LNCAP (cell line): ENCODE results near the gene ACAP2.

Experiments
- TF ChIP-seq, protein P1 (sequence below): fragments of 450-650 bp; IDR thresholded peaks from 2 replicates; pipeline ENCODE4 v1.5.1; 2017; ENCODE audit warnings: mild to moderate bottlenecking

ACAP2 gene

DNA sequence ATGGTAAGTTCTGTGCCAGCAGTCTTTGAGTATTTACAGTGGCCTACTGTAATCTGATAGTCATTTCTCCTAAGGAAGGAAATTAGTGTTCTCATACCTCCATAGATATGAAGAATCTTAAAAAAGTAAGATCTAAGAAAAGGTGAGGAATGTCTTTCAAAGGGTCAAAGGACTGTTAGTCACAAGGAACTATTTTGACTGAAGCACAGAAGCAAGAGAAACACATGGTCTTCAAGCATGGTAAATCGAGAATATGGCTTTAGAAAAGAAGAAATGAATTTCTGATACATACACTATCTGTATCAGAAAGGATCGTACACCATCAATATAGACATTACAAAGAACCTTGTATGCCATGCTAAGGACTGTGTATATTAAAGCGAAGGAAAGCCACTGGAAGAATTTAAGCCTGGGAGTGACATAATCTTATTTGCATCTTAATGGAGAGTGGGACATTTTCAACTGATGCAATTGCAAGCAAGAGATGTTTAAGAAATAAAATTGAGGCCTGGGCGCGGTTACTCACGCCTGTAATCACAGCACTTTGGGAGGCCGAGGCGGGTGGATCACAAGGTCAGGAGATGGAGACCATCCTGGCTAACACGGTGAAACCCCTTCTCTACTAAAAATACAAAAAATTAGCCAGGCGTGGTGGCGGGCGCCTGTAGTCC, 5.5 kb upstream of the ACAP2 start:
- TF ChIP-seq, protein P1, sequence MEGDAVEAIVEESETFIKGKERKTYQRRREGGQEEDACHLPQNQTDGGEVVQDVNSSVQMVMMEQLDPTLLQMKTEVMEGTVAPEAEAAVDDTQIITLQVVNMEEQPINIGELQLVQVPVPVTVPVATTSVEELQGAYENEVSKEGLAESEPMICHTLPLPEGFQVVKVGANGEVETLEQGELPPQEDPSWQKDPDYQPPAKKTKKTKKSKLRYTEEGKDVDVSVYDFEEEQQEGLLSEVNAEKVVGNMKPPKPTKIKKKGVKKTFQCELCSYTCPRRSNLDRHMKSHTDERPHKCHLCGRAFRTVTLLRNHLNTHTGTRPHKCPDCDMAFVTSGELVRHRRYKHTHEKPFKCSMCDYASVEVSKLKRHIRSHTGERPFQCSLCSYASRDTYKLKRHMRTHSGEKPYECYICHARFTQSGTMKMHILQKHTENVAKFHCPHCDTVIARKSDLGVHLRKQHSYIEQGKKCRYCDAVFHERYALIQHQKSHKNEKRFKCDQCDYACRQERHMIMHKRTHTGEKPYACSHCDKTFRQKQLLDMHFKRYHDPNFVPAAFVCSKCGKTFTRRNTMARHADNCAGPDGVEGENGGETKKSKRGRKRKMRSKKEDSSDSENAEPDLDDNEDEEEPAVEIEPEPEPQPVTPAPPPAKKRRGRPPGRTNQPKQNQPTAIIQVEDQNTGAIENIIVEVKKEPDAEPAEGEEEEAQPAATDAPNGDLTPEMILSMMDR, result no peak

DNA sequence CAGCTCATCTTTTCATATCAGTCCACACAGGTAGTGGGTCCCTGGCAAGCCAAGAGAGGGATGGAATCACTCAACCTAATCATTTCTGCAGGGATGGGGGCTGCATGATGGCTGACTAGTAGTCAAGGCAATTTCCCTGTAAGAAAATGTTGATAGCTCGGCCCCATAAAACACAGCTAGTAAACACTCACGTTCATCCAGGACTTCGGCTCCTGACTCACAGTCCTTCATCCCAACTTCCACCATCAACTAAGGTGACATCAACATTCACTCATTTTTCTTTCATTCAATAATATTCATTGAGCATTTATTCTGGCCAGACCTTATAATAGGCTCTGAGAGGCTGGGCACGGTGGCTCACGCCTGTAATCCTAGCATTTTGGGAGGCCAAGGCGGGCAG, 4.4 kb upstream of the ACAP2 start:
- TF ChIP-seq, protein P1, result no peak

DNA sequence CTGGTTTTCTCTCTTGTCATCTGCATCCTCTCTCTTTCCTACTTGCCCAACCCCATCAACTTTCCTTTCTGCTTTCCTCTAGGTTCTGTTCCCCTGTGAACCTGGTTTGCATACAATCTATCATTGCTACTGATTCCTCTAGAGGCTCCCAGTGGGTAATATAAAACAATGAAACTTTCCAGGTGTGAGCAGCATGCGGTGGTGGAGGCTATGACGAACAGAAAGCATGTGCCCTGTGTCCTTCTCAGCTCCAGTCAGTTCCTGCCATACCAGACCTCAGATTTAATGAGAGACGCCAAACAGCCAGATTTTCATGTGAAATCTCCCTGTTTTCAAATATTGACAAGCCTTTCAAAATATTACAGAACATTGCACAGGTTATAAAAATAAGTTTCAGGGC, 3.5 kb upstream of the ACAP2 start:
- TF ChIP-seq, protein P1, result no peak

DNA sequence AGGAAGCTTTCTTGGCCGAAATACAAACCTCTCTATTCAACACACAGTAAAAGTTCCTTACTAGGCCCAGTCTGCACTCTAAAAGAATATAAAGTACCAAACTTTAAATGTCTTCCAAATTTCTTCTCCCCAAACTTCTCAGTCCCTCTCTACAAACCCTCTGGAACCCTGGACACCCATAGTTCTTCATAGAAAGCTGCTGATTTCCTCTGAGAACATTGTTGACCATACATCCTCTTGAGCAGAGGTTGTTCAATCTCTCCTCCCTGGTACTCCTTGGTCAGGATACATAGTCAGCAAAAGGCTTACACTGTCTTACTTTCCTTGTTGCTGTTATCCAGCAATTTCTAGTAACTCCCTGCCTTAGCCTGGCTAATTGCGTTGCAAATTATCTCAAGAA, 3.1 kb upstream of the ACAP2 start:
- TF ChIP-seq, protein P1, result no peak

DNA sequence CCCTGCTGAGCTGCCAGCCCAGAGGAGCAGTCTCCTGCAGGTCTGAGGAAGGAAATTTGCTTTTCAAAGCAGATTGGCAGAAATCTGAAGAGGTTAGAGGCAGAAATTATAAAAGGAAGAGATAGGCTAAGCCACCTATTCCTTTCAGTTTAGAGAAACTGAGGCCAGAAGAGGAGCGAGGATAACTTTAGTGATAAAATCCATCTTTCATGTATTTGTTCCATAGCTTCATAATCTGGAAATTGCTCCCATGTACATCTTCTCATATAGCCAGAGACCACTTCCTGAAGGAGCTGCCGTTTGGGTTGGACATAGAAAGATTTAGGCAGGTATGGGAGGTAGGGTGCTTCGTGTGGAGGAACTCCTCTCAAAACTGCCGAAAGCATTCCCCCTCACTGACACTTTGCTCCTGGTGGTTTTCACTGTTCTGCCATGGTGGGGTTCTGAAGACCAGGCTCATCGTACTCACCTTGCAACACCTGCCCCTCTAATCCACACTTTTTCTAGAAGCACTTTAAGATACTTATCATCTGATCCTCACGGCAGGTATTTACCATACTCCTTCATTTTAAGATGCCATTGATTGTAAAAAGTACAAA, 670 bp upstream of the ACAP2 start:
- TF ChIP-seq, protein P1, result no peak

DNA sequence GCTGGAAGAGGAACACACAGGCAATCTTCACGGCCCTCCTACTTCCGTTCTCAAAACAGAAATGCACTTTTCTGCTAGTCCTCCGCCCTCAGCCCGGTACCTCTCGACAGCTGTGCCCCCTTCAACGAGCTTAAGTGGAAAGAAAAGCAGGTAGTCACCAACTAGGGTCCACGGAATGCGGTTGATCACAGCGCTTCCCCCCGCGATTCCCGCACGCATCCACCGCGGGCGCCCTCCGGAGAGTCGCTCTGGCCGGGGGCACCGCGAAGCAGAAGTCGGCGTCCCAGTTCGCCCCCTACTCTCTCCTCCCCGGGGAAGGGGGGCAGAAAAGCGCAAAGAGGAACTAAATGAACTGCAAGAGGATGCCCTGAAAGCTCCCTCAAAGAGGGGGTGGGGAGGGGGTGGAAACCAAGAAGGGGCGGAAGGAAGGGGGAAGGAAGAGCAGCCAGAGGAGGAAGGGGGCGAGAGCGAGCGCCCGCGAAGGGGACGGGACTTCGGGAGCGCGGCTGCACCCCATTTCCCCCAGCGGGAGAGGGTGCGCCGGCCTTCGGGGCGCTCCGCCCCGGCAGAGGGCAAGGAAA, 738 bp downstream of the ACAP2 start:
- TF ChIP-seq, protein P1, result no peak

DNA sequence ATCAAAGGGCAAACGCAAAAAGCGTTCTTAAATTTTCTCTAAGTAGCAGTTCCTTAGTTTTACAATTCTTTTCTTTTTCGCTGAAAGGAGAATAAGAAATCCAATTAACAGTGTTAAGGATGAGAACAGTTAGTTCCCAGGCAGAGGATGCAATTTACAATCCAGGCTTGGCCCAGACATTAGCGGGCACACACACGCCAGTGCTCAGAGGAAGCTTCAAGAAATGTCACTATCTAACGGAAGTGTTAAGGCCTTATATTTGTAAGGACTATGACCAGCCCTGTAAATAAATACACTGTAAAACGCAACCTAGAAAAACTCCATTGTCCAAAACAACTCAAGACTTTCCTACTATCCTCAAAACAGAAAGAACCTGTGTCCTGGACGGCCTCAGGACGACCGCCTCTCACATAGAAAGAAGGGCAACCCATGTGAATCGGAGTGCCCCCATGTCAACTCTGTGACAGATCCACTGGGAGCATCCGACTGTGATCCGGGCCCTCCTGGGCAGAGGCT, 1.3 kb downstream of the ACAP2 start:
- TF ChIP-seq, protein P1, result no peak
